Measurements from ENCODE around the gene TTN. TPM values are rescaled to one million over a fixed set of nuclear protein-coding genes. Genes with fewer than 3 reads are reported as not detected.

TTN gene
- total RNA-seq, 6 donors from 2014 or later, result 13.8 to 895 (median 119) TPM

DNA sequence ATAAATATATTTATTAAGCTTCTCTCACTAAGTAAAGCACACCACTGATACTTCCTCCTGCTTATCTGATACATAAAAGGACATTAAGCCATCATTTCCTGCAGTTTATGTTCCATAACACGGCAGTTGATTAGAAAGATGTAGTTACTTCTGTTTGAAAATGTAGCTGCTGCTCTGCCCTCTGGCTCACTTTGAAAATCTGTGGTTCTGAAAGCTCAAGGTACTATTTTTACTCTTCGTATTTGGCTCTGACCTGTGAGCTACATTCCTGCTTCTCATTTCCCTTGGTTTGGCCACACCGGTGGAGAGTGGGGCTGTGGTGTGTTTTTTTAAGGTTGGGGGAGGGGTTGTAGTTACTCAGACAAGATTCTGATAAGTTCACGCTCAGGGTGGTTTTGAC is 12.8 kb upstream of the TTN start:
- 14 to 31% methylated on average over 4 of the region's 4 CpGs for WGBS, 2 donors
- DNase-seq, result no peak
- H3K36me3 ChIP-seq, result no peaks in the 10 kb centered on the region

GRCh38 chr2:178819147-178819875 is 12.1 kb upstream of the TTN start:
- H3K4me3 ChIP-seq, result no peak overlapping the region
- H3K36me3 ChIP-seq, result no peaks in the 10 kb centered on the region
- H3K9me3 ChIP-seq, result no peaks in the 10 kb centered on the region
- no peak overlapping the region for H3K27ac ChIP-seq
- WGBS, 2 donors, result 92 to 97% methylated on average over 1 of the region's 1 CpG
- no peaks in the 10 kb centered on the region for H3K27me3 ChIP-seq
- no peak for DNase-seq
- H3K4me1 ChIP-seq, result peaks cover 0 to 5% (median 3%) of the 10 kb centered on the region in 4 donors
- no peak for TF ChIP-seq POLR2AphosphoS5 (IDR thresholded peaks at IDR 0.05)
- no peak for TF ChIP-seq EP300 (IDR thresholded peaks at IDR 0.05)
- TF ChIP-seq CTCF (IDR thresholded peaks at IDR 0.05), result no peak
- no peak for TF ChIP-seq POLR2A (IDR thresholded peaks at IDR 0.05)
- no peak for ATAC-seq (ENCODE audit: low FRiP score in 2 of 2)

More for the DNA sequence above, 12.8 kb upstream of the TTN start:
- TF ChIP-seq EP300 (IDR thresholded peaks at IDR 0.05), result no peak
- TF ChIP-seq CTCF (IDR thresholded peaks at IDR 0.05), result no peak
- TF ChIP-seq POLR2A (IDR thresholded peaks at IDR 0.05), result no peak
- no peak for TF ChIP-seq POLR2AphosphoS5 (IDR thresholded peaks at IDR 0.05)
- H3K27ac ChIP-seq, result no peak overlapping the region
- no peaks in the 10 kb centered on the region for H3K27me3 ChIP-seq
- no peak for ATAC-seq (ENCODE audit: low FRiP score in 2 of 2)
- peaks cover 0 to 5% (median 3%) of the 10 kb centered on the region in 4 donors for H3K4me1 ChIP-seq
- H3K9me3 ChIP-seq, result no peaks in the 10 kb centered on the region
- H3K4me3 ChIP-seq, result no peak overlapping the region

DNA sequence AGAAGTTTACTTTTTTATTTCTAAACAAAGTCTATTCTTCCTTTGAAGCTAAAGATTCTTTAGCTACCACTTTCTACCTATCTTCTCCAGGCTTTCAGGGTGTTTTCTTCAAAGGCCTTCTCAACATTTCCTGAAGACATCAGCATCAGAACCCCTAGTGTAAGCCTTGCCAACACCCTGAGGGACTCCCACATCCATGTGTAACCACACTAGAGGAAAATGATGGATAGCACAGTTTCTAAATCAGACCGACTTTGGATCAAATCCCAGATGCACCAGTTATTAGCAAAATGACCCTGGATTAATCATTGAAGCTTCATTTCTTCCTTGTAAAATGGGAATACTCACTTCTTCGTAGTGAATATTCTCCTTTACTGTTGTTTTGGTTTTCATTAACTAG is 4.7 kb upstream of the TTN start:
- Histone ChIP-seq H3K27me3 (no peaks in the 10 kb centered on the region), H3K4me3 (no peak overlapping the region), H3K27ac (no peak overlapping the region), H3K4me1 (no peaks in the 10 kb centered on the region), H3K36me3 (no peaks in the 10 kb centered on the region), H3K9me3 (no peaks in the 10 kb centered on the region)
- WGBS, 2 donors, result 78 to 82% methylated on average over 2 of the region's 2 CpGs
- TF ChIP-seq POLR2A (IDR thresholded peaks at IDR 0.05) (no peak), EP300 (IDR thresholded peaks at IDR 0.05) (no peak), CTCF (IDR thresholded peaks at IDR 0.05) (no peak), POLR2AphosphoS5 (IDR thresholded peaks at IDR 0.05) (no peak)
- ATAC-seq (ENCODE audit: low FRiP score in 2 of 2), result no peak
- DNase-seq, result no peak

GRCh38 chr2:178811045-178811444 is 3.8 kb upstream of the TTN start:
- TF ChIP-seq CTCF (IDR thresholded peaks at IDR 0.05) (no peak), EP300 (IDR thresholded peaks at IDR 0.05) (no peak), POLR2AphosphoS5 (IDR thresholded peaks at IDR 0.05) (no peak), POLR2A (IDR thresholded peaks at IDR 0.05) (no peak)
- Histone ChIP-seq H3K4me3 (no peak overlapping the region), H3K27me3 (no peaks in the 10 kb centered on the region), H3K4me1 (no peaks in the 10 kb centered on the region), H3K9me3 (no peaks in the 10 kb centered on the region), H3K27ac (no peak overlapping the region), H3K36me3 (no peaks in the 10 kb centered on the region)
- DNase-seq (no peak), ATAC-seq (ENCODE audit: low FRiP score in 2 of 2) (no peak)
- WGBS, 2 donors, result 88% methylated on average over 2 of the region's 2 CpGs

GRCh38 chr2:178810422-178810821 is 3.2 kb upstream of the TTN start:
- 87 to 94% methylated on average over 5 of the region's 5 CpGs for WGBS, 2 donors
- TF ChIP-seq CTCF (IDR thresholded peaks at IDR 0.05) (no peak), EP300 (IDR thresholded peaks at IDR 0.05) (no peak), POLR2A (IDR thresholded peaks at IDR 0.05) (no peak), POLR2AphosphoS5 (IDR thresholded peaks at IDR 0.05) (no peak)
- ATAC-seq (ENCODE audit: low FRiP score in 2 of 2), result no peak

More at GRCh38 chr2:178810422-178810821, 3.2 kb upstream of the TTN start:
- H3K4me1 ChIP-seq, result no peaks in the 10 kb centered on the region
- no peak overlapping the region for H3K4me3 ChIP-seq
- no peaks in the 10 kb centered on the region for H3K36me3 ChIP-seq
- no peaks in the 10 kb centered on the region for H3K27me3 ChIP-seq
- no peak for DNase-seq
- H3K9me3 ChIP-seq, result no peaks in the 10 kb centered on the region
- no peak overlapping the region for H3K27ac ChIP-seq

Measured in upper lobe of left lung (tissue), 6 donors.